ENCODE measurements around the gene S1PR3.

Gene S1PR3

DNA sequence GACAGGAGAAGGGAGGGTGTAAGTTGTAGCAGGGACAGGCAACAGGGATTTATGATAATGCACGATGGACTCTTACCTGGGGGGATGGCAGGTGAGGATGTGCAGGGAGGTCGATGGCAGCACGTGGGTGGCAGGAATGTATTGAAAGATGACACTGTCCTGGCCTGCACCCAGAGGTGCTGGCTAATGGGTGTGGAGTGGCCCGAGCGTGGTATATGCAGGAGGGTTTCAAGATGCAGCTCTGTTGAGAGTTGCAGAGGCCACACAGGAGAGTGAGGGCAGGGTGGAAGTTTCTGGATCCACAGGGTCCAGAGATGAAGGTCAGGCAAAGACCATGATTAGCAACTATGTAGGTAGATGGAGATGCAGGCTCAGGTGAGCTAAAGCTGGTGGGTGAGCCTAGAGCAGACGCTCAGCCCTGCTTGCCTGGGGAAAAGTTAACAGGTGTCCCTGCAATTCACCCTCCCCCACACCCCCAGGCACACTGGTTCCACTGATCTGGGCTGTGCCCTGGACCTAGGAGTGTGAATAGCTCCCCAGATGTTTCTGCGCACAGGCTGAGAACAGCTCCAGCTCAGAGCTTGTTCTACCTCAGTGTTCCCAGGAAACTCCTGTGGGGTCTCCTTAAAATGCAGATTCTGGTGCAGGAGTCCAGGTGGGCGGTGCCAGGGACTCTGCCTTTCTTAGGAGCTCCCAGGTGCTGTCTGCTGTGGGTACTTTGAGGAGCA lies 21.5 kb upstream of the S1PR3 start:
- DNase-seq: no peak

- no peak for DNase-seq
These were observed 19.9 kb upstream of the S1PR3 start for GRCh38 chr9:88971131-88971960.

DNA sequence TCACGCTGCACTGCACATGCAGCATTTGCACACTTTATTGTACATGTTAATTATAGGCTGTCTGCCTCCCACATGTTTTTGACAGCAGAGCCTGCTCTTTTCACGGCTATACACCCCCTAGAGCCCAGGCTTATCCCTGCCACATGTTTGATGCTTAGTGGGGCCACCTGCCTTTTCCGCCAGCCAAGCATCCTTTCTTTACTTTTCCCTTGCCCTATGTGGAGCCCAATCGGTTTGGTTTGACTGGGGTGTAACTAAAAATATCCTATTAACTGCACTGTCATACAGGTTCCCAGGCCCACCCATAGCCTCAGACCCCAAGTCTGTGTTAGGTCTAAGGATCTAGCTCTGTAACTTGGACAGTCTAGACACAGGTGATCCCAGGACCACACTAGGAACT lies 18.9 kb upstream of the S1PR3 start:
- DNase-seq: no peak

DNA sequence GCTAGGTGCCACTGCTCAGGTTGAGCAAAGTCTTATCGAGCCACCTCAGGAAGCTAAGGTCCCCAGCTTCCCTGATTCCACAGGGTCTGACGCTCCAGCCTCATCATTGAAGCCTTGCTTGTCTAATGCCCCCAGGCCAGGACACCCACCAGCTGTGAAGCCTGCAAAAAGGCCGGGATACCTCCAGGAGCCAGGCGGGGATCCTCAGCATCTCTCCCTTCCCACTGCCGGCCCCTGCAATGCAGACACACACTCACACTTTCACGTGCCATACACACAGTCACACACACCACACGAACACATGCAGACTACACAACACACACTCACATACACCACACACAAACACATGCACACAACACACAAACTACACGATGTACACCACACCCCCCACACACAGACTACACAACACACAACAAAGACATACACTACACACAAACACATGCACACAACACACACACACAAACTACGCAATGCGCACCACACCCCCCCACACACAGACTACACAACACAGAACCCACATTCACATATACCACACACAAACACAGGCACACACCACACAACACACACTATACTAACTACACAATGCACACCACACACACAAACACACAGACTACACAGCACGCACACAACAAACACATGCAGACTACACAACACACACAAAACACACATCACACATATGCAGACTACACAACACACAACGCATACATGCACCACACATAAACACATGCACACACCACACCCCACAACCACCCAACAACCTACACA lies 17.8 kb upstream of the S1PR3 start:
- no peak for DNase-seq

- no peak for DNase-seq
These were observed 16.6 kb upstream of the S1PR3 start for GRCh38 chr9:88974641-88975040.

DNA sequence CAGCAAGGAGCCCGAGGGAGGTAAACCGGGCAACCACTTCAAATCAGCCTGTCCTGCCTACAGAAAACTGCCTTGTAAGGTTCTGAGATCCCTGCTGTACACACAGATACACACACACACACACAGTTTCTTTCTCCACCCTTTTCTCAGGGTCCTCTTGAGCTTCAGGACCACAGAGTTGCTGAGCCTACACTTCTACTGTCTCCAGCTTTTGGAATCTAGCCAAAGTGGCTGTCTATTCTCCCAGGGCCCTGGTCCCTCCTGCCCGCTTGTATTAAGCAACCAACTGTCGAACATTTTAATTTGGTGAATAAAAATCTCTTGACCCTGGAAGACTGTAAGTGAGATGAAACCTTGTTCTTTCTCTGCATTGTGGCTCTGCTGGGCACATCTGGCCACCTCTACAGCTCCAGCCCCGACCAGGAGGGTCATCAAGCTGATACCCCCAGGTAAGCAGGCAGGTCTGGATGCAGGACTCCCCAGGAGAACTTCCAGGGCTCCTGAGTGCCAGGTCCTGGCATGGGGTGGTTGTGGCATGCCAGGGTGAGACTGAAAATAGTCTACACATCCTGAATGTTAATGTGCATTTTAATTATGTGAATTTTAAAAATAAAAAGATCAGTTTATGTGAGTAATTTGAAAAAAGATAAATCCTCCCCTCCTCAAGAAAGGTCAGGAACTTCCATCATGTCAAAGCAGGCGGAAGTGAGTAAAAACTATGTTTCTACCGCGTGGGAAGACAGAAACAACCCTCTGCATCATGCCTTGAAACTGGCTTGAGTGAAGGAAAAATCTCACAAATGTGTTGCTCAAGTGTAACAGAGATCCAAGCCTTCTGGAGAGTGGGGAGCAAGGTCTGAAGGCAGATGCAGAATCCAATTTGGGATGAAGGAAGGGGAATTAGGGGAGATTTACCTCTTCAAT lies 15.0 kb upstream of the S1PR3 start:
- no peak for DNase-seq

GRCh38 chr9:88976890-88977257 lies 14.4 kb upstream of the S1PR3 start:
- no peak for DNase-seq

- DNase-seq: no peak
These were observed 13.2 kb upstream of the S1PR3 start for GRCh38 chr9:88978034-88978433.

DNA sequence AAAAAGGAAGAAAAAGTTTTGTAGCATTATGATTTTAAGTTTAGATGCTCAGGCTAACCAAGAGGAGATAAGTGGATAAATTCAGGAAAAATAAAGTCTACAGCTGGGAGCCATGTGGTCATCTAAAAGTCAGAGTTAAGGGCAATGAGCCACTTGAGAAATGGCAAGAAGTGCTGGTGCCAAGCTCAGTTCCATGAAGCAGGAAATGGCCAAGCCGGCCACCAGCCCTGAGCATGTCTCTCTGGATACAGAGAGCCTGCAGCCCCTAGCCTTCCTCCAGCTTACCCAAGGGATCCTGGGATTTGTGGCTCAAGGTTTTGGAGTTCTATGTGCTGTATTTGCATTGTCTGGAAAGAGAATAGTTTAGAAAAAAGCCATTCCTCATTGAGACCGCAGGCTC lies 12.2 kb upstream of the S1PR3 start:
- DNase-seq: no peak

DNA sequence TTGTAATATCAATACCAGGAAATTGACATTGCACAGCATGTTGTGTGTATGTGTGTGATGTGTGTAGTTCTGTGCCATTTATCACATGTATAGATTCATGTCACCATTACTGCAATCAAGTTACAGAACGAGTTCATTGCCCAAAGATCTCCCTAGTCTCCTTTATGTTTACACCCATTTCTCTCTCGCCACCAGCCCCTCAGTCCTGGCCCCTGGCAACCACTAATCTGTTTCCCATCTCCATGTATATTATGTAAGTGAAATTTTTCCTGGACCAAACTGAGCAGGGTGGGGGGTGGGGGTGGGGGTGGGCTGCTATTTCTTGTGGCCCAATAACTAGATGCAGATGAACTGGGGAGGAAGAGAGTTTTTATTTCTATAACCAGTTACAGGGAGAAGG lies 11.5 kb upstream of the S1PR3 start:
- DNase-seq: no peak

DNA sequence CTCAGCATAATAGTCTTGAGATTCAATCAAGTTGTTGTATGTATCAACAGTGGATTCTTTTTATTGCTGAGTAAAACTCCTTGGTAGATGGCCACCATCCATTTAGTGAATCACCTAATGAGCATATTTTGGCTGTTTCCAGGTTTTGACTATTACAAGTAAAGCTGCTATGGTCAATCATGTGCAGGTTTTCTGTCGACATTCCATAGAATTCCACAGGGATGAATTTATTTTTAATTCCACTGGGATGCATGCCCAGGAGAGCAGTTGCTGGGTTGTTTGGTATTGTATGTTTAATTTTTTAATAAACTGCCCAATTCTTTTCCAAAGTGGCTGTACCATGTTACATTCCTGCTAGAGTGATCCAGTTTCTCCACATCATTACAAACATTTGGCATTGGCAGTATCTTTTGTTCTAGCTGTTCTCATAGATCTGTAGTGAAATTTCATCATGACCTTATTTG lies 10.5 kb upstream of the S1PR3 start:
- no peak for DNase-seq

- no peak for DNase-seq
These were observed 7.3 kb upstream of the S1PR3 start for GRCh38 chr9:88983865-88984542.

- no peak for DNase-seq
These were observed 6.8 kb upstream of the S1PR3 start for GRCh38 chr9:88984543-88984883.

DNA sequence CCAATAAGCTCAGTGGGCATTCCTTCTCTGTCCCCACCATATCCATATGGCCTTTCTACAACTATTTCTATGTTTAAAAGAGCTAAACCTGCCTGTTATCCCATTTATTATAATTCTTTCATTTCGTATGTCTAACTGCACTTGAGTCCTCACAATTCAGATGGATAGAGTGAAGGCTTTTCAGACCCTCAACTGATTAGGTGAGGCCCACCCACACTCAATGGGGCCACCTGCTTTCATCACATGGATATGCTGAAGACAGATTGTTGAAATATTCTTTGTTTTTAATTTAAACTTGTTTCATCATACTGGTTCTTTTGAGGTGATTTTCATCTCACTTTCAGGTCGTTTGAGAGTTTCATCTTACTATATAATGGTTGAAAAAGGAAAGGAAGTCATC lies 5.7 kb upstream of the S1PR3 start:
- no peak for DNase-seq

DNA sequence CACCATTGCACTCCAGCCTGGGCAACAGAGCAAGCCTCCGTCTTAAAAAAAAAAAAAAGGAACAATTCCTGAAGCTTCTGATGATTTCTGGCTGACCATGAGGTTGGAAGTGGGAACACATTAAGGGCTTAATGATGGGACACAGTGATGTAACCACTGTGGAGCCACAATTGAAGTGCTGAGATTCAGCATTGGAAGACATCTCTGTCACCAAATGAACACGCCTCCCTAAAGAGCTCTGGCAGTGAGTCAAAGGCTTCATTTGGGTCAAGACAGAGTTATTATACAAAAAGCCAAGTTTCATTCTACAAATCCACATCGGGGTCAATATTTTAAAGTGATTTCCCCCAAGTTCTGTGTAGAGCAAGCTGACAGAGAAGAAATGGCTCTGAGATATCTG lies 4.5 kb upstream of the S1PR3 start:
- no peak for DNase-seq

DNA sequence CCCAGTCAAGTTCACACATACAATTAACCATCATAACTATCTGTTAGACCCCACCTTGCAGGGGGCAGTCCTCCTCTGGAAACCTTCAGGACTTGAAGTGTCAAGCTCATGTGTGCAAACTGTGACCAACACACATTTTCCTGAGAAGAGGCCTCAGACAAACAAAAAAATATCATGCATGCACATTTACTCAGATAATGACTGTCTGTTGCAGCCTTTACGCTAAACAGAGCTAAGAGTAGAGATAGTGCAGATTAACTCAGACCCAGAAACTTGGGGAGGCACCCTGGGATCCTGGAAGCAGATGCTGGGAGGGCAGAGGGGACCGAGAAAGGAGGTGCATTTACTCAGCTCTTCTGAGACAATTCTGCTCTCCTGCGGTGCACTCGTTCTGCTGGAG lies 3.6 kb upstream of the S1PR3 start:
- DNase-seq: no peak

DNA sequence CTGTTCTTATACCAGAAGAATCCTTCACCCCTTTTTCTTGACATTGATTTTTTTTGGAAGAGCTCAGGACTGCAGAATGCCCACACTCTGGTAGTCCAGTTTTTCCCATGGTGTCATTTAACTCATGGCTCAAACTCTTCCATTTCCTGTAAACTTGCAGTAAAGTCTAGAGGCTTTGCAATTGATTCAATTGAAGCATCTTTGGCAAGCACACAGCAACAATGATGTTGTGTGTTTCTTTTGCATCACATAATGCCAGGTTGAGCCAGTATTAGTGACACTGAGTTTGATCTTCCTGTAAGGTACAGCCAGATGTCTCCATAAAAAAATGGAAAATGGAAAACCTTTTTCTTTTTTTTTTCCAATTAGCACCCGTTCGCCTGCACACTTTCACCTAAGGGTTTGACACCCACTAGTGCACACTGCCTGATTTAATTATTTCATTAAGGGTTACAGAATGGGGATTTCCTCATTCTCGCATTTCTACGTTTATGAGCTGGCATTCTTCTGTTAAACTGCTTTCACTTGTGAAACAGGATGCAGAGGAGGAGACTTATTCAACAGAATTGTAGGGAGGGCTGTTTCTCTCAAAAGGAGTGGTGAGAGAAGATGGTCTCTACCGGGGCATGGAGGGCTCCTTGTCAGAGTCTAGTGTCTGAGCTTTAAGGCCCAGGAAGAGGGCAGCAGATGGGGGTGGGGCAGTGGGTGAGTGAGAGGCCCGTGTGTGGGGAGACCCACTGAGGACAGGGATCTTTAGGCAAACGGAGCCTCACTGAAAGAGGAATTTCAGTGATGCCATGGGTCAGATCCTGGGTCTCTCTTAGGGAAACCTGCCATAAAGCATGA lies 2.2 kb upstream of the S1PR3 start:
- no peak for DNase-seq

GRCh38 chr9:88990041-88990728 lies 1.1 kb upstream of the S1PR3 start:
- no peak for DNase-seq

DNA sequence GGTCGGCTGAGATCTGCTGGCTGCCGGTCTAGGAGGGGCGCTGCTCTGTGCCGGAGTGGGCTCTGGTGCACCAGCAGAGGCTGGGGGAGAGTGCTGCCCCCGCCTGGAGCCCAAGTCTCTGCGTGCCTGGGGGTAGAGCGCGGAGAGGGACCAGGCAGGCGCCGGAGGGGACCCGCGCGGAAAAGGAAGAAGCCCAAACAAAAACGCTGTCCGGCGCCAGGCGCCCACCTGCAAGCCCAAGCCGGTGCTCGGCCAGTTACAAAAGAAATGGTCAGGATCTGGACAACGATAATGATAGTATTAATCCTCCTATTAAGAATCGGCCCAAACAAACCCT lies 571 bp upstream of the S1PR3 start:
- DNase-seq: no peak

DNA sequence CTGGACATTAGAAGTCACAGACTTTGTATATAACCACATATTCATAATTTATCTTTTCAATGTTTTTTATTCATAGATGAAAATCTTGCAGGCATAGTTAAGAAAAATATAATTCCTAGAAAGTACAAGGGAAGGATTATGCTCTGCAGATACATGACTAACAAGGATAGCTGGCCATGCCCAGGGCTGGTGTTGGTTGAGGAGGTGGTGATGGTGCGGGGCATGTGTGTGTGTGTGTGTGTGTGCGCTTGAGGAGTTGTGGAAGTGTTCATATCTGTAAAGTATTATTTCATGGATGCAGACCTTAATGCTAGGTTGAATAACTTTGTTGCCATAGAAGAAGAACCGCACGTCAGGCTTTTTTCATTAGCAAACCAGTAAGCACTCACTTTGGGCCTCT lies 1.3 kb downstream of the S1PR3 start:
- no peak for DNase-seq

GRCh38 chr9:88993327-88993726 lies 2.1 kb downstream of the S1PR3 start:
- no peak for DNase-seq
